Fibroblast of gingiva (primary cell): ENCODE measurements around the gene PCID2.
"Not testable (repeated sequence)": the region's sequence is repeated elsewhere in the genome, so short reads cannot be mapped to it uniquely, and the experiment has no call there.

Experiments
- DNase-seq: peaks from one replicate; pipeline ENCODE4 v3.0.0-alpha.2; 2011; ENCODE audit warnings: low read depth

PCID2 gene

DNA sequence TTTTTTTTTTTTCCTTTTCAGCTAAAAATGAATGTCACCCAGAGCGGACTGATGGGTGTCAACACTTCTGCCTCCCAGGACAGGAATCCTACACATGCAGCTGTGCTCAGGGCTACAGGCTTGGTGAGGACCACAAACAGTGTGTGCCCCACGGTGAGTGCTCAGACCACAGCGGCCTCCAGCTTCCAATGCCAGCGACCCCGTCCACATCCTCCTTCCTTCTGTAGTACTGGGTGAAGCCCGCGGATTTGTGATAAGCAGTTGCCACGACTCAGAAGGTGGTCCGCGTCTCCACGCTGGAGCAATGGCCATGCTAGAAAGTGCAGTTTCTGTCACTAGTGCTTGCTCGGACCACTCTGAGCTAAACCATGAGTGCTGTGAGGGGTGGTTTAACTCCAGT is 44.0 kb downstream of the PCID2 start:
- no peak for DNase-seq

DNA sequence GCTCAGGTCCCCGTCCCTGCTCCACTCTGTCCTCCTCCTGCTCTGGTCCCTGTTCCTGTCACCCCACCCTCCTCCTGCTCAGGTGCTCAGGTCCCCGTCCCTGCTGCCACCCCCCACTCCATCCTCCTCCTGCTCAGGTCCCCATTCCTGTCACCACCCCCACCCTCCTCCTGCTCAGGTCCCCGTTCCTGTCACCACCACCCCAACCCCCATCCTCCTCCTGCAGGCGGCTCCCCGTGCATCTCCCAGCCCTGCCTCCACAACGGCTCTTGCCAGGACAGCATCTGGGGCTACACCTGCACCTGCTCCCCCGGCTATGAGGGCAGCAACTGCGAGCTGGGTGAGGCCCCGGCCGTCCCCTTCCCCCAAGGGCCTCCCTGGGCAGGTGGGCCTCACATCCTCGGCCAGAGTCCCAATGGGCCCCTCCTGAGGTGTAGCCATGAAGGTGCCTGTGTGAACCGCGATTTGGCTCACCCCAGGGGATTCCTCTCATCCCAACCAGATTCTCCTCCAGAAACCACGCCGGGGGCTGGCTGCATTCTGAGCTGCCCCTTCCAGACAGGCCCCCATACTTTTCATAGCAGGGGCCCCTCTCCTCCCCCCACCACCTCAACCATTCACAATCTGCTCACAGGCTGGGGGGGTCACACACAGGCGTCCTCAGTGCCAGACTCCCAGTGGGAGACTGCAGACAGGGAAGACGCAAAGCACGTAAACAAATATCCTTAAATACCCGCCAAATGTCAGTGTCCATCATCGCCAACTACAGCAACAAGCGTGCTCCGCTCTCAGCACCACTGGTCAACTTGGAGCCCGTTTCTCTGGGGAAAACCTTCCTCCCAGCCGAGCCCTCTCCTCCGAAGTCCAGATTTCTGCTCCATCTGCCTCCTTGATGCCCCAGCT is 45.4 kb downstream of the PCID2 start:
- no peak for DNase-seq

DNA sequence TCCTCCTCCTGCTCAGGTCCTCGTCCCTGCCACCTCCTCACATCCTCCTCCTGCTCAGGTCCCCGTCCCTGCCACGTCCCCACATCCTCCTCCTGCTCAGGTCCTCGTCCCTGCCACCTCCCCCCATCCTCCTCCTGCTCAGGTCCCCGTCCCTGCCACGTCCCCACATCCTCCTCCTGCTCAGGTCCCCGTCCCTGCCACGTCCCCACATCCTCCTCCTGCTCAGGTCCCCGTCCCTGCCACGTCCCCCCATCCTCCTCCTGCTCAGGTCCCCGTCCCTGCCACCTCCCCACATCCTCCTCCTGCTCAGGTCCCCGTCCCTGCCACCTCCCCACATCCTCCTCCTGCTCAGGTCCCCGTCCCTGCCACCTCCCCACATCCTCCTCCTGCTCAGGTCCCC is 46.5 kb downstream of the PCID2 start:
- not testable (repeated sequence) for DNase-seq

DNA sequence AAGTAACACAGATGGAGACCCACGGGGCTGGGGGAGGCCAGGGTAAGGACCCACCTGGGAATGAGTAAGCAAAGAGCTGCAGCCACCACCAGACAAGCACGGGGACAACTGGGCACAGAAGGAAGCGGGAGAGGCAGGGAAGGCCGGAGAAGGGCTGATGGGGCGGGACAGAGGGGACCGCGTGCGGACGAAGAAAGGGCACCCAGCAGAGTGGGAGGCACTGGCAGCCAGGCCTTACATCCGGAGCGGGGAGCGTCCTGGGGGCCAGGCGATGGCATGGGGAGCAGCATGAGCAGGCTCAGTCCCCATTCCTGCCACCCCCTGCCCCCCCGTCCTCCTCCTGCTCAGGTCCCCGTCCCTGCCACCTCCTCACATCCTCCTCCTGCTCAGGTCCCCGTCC is 47.0 kb downstream of the PCID2 start:
- no peak for DNase-seq

DNA sequence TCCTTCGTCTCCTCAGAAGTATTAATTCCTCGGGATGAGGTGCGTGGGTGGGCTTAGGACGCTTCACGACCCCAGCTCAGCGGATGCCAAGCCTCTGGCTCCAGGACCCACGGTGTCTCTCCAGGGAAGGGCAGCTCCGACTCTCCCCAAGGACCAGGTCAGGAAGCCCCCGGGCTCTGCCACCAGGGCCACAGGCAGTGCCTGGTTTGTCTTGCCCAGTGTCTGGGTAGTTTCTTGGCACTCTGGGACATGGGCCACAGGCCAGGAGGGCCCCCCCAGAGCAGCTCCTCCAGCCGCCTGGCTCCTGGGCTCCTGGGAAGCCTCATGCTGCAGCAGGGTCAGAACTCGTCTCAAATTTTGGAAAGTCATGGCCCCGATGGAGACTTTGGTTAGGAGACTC is 47.5 kb downstream of the PCID2 start:
- no peak for DNase-seq

DNA sequence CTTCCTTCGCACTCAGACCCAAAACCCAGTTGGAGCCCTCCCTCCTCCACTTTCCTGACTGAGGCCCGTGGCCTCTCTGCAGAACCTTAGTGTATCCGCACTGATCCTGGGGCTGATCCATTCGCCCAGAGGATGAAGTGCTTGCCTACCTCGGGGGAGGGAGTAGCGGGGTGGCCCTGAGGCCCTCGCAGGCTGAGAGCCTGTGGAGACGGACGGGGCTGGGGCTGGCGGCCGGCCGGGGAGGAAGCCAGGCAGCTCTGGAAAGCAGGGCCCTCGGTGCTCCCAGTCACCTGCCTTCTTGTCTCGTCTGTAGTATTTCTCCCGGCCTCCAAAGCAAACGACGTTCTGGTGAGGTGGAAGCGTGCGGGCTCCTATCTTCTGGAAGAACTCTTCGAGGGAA is 48.8 kb downstream of the PCID2 start:
- DNase-seq = no peak

DNA sequence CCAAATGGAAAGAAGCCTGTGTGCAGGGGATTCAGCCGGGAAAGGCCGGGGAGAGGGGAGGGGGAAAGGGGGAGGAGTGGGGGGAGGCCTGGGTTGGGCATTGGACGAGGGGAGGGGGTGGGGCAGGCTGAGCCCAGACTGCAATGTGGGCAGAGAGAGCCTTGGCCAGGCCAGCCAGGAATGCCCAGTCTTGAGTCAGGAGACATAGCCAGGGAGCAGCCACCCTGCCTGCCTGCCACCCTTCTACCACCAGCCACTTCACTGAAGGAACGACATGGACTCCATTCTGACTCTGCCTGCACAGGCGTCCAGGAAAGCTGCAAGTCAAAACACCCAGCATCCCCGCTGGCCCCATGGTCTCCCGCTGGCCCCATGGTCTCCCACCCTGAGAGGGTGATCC is 49.5 kb downstream of the PCID2 start:
- DNase-seq = no peak

DNA sequence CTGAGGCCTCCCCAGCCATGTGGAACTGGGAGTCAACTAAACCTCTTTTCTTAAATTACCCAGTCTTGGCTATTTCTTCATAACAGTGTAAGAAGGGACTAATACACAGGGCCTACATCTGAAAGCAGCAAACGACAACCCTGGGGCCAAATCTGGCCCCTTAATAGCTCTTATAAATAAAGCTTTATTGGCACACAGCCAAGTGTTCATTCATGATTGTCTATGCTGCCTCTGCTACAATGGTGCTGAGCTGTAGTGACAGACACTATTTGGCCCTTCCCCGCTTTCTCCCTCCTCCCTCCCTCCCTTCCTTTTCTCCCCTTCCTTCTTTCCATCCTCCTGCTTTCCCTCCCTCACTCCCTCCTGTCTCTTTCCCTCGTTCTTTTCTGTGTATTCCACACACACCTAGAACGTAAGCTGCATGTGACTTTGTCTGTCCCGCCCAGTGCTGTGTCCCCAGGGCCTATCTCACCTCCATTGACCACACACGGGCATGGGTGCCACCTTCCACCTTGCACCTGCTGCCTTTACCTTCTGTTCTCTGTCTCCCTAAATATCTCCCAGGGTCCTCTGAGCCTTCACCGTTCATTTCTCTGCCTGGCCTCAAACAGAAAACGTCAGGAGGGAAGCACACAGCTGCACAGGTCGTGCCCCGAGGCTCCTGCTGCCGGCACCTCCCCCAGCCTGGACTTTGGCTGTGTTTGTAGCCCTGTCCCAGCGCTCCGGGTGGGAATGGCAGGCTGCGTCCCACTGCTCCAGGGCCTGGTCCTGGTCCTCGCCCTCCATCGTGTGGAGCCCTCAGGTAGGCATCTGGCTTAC is 50.3 kb downstream of the PCID2 start, which contains the start of gene PROZ:
Gene PROZ, plus strand, starts transcription at position 720 of the 819 bp plus-strand sequence. Its CDS starts 13 bp downstream, at position 733.
- DNase-seq = no peak

DNA sequence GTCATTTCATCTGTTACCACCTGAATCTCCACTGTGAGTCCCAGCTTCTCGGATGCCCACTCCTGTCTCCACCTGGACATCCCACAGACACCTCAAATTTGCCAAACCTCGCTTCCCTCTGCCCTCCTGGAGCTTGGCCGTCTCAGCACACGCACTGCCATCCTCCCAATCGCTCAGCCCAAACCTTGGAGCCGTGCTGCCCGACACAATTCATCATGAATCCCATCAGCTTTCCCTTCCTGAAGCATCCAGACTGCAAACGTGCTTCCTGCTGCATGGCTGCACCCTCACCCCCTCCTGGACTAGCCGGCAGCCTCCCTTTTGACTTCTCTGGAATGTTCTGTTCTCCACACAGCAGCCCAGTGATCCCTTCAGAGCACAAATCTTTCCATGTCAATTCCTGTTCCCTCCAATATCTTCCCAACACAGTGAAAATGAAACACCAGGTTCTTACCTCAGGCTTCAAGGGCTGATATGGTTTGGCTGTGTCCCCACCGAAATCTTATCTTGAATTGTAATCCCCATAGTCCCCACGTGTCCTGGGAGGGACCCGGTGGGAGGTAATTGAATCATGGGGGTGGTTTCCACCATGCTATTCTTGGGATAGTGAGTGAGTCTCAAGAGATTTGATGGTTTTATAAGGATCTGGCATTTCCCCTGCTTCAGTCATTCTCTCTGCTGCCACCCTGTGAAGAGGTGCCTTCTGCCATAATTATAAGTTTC is 51.1 kb downstream of the PCID2 start:
- no peak for DNase-seq

DNA sequence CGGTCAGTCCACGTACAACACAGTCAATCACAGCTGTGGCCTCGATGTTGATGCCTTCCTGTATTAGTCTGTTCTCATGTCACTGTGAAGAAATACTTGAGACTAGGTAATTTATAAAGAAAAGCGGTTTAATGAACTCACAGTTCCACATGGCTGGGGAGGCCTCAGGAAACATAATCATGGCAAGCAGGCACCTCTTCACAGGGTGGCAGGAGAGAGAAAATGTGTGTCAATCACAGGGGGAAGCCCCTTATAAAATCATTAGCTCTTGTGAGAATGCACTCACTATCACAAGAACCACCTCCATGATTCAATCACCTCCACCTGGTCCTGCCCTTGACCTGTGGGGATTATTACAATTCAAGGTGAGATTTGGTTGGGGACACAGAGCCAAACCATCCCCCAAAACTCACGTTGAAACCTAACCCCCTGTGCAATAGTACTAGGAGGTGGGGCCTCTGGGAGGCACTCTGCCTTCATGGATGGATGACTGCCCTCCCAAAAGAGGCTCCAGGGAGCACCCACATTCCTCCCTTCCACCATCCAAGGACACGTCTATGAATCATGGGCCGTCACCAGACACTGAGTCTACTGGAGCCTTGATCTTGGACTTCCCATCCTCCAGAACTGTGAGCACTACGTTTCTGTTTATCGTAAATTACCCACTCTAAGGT is 52.4 kb downstream of the PCID2 start:
- DNase-seq = no peak

DNA sequence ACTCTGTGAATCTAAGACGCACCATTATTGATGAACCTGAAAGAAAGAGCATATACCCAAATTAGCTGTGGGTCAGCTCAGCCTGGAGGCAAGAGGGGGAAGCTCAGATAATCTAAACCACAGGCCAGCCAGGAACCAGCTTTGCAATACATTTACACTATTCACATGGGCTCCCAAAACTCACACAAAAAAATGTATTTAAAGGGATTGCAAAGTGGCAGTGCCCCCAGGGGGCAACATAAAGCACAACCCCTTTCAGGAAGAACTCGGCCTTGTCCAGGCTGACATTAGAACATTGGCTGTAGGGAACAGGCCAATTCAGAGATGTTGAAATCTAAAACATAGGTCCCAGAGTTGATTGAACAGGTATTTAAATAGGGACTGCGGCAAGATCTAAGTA is 53.3 kb downstream of the PCID2 start:
- DNase-seq = no peak

DNA sequence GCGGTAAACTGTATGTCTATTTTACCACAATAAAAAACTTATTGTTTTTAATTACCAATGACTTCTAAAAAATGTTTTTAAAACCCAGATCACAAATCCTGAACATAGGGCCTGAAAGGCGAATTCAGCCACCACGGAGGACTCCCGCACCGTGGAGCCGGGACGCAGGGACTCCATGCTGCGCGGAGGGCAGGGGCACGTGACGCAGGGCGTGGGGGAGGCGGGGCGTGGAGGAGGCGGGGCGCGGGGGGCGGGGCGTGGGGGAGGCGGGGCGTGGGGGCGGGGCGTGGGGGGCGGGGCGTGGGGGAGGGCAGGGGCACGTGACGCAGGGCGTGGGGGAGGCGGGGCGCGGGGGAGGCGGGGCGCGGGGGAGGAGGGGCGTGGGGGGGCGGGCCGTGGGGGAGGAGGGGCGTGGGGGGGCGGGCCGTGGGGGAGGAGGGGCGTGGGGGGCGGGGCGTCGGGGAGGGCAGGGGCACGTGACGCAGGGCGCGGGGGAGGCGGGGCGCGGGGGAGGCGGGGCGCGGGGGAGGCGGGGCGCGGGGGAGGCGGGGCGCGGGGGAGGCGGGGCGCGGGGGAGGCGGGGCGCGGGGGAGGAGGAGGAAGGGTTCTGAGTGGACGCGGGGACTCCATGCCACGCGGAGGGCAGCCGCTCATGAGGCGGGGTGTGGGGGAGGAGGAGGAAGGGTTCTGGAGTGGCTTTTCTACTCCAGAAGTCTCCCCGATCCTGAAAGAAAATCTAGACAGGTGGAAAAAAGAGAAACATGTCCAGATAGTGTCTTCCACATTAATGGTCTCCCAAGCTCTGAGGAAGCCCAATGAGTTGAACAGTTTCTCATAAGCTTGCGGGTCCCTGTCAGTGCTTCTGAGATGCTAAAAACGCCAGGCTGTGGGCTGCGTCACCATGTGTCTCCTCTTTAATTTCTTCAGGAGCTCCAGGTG is 54.4 kb downstream of the PCID2 start:
- DNase-seq = peak; percentile 62

DNA sequence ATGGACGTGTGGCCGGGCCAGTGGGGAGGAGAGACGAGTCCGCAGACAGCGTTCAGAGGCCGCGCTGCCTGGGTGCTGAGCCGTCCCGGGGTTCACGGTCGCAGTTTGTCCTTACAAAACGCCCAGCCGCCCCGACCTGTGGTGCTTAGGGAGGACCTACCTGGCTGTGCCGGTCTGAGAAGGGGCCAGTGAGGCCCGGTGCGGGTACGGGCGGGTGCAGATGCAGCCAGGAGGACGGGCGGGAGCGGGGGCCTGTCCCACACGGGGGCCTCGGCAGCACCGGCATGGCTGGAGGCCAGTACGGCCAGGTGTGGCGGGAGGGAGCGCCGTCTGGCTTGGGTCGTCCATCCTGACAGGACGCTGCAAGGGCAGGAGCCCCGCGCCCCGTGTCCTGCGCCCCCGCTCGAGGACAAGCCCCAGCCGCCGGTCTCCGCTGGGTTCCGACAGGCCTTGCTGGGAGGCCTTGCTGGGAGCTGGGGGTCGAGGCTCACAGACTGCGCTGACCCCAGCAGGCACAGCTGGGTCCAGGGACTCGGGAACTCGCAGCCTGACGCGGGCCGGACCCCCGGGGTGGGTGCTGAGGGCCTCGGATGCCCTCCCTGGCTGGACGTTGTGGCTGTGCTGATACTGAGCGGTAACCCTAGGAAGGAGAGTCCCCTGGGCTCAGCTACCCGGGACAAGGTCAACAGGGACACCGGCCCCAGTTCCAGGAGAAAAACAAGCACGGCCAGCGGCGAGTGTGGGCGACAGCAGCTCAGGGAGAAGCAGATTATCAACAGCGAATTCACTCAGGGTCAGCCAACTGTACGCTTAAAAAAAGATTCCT is 55.3 kb downstream of the PCID2 start:
- peak; percentile 18 for DNase-seq

DNA sequence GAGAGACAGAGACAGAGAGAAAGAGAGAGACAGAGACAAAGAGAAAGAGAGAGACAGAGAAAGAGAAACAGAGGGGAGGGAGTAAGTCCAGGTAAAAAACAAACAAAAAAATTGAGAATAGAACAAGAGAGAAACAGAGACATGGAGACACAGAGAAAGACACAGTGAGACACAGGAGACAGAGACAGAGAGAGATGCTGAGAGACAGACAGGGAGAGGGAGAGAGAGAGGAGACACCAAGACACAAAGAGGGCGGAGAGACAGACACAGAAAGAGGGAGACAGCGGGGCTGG is 55.8 kb downstream of the PCID2 start:
- no peak for DNase-seq

DNA sequence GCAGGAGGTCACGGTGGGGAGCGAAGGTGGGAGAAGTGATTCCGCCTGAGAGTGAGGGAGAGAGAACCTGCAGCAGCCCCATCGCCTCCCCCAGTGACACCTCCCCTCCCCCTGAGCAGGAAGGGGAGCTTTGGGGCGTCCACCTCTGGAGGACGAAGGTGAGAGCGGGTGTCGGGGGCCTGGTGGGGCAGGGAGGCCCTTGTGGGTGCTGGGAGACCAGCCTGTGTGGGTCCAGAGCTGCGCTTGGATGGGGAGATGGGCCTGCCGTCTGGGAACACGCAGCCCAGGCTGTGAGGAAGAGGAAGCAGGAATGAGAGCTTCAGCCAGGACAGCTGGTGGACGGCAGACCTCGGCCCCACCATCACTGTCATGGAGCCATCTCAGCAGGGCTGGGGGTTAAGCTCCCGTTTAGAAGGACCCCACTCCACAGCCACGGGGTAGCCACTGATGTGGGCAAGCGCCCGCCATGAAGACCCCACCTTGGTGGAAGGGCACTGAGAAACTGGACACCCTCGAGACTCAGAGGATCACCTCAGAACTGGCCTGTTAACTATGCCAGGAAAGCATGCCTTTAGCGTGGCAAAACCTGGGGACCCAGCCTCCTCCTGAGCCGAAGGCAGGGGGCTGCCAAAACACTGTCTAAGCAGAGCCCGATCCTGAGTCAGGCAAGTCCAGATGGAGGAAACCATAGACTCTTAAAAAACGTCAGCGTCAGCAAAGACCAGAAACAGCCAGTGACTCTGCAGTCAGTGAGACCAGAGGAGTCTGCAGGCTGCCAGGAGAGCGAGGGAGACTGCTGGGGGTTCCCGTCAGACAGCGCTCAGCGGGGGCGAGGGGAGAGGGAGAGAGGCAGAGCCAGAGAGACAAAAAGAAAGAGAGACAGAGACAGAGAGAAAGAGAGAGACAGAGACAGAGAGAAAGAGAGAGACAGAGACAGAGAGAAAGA is 56.5 kb downstream of the PCID2 start:
- peak; percentile 61 for DNase-seq

DNA sequence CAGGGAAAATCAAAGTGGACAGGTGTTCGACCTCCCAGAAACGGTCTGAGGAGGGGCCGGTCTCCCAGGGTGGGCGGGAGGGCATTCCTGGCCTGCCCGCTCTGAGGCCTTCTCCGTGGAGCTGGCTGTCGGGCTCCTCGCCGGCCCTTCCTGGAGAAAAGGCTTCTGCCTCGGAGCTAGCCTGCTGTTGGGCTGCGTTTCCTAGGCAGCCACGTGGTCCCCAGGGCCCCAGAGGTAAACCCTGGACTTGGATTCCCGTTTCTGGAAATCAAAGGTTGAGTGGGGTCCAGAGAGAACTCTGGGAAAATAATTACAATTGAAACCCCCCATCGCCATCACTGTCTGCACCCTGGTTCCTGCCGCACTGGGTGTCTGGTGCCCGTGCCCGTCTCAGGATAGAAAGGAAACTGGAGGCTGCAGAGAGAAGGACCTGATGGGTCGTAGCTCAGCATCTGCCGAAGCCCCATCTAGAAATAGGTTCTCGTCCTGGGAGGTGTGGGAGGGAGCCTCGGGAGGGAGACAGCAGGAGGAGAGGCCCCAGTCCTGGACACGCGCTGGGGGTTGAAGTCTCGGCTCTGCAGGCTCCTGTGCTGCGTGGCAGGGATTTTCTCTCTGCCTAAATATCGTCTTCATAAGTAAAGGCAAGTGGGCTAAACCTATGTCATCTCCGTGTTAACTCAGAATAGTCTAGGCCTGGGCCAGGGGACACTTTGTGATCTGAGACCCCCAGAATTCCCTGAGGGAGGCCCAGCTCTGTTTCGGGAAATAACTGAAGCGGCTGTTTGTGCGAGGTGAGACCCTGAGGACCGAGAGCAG is 57.7 kb downstream of the PCID2 start:
- no peak for DNase-seq

DNA sequence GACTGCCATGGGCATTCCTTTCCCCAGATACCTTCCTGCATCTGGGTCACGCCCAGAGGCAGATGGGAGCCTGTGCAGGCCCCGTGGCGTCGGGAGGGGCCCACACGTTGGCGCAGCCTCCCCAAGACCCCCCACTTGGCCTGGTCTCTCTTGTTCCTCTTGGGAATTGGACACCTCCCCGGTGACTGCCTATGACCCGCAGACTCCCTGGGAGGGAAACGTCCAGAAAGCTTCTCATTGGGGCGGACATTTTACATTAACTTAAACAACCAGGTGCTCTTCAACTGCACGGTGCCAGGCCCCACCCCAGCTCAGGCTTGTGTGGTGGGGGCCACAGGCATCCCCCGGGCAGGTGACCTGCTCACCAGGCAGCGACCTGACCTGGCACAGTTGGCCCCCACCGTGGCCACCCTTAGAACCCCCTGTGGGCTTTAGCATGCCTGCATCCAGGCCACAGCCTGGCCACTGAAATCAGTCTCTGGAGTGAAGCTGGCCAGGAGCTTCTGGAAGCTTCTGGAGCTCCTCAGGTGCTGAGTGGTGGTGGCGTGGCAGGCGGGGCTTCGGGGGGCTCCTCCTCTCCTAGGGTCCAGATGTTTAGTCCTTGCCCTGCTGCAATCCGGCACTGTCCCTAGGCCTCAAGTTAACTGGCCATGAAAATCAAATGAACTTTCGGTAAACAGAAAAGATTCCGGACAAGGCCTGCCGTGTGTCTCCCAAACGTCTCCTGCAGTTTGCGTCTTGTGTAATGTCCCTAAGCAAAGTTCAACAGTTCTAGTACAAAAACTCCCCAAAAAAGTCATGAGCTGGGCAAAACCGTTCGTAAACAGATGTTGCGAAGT is 58.5 kb downstream of the PCID2 start:
- no peak for DNase-seq
